Spleen (tissue), 11 donors: ENCODE results near the gene TEX14. TPM values are rescaled to one million over a fixed set of nuclear protein-coding genes. Genes with fewer than 3 reads are reported as not detected.

ENCODE experiments used
- DNase-seq: peaks from one replicate; pipeline ENCODE4 v3.0.0-alpha.2; 2020
- H3K27ac ChIP-seq, 8 donors: fragments of 200-600 bp; sonication (generic) in 7 of 8; 1 replicate in 4 of 8; 2 replicates in 4 of 8; pipeline versions ENCODE4 v1.5.0 to v1.8.0; 2016 to 2021; ENCODE audit warnings: inconsistent platforms in 4 of 8, mild to moderate bottlenecking in 4 of 8, moderate library complexity in 1 of 8
- H3K27me3 ChIP-seq, 7 donors: fragments of 200-600 bp; sonication (generic) in 6 of 7; replicated peaks in 1 of 7; 1 replicate in 4 of 7; 2 replicates in 3 of 7; pipeline versions ENCODE4 v1.5.0 to v1.8.0; 2016 to 2021; ENCODE audit warnings: inconsistent platforms in 3 of 7, mild to moderate bottlenecking in 1 of 7
- H3K36me3 ChIP-seq, 6 donors: fragments of 200-600 bp; sonication (generic) in 5 of 6; 1 replicate in 4 of 6; 2 replicates in 2 of 6; pipeline versions ENCODE4 v1.5.0 to v1.8.0; 2016 to 2021; ENCODE audit warnings: inconsistent platforms in 2 of 6
- H3K4me1 ChIP-seq, 6 donors: fragments of 200-600 bp; sonication (generic) in 5 of 6; 1 replicate in 3 of 6; 2 replicates in 3 of 6; pipeline versions ENCODE4 v1.5.0 to v1.8.0; 2016 to 2021; ENCODE audit warnings: inconsistent platforms in 3 of 6
- H3K4me3 ChIP-seq, 8 donors: fragments of 200-600 bp; sonication (generic) in 7 of 8; 1 replicate in 4 of 8; 2 replicates in 4 of 8; pipeline versions ENCODE4 v1.5.0 to v1.8.0; 2016 to 2021; ENCODE audit warnings: inconsistent platforms in 4 of 8, mild to moderate bottlenecking in 4 of 8, moderate library complexity in 2 of 8
- H3K9me3 ChIP-seq, 8 donors: fragments of 200-600 bp; sonication (generic) in 7 of 8; 1 replicate in 4 of 8; 2 replicates in 4 of 8; pipeline versions ENCODE4 v1.5.0 to v1.8.0; 2016 to 2021; ENCODE audit warnings: inconsistent platforms in 4 of 8
- CTCF ChIP-seq, 11 experiments: fragments of 200-600 bp in 7 of 11; fragments of 450-650 bp in 4 of 11; sonication (generic) in 4 of 11; IDR thresholded peaks in 8 of 11; conservative IDR thresholded peaks in 3 of 11; 1 replicate in 7 of 11; 2 replicates in 4 of 11; pipeline versions ENCODE4 v1.4.0 to v1.8.0; 2016 to 2021; ENCODE audit warnings: antibody characterized with exemption in 11 of 11, inconsistent platforms in 4 of 11, mild to moderate bottlenecking in 1 of 11
- POLR2A ChIP-seq, 3 donors: fragments of 450-650 bp; IDR thresholded peaks; one replicate each; pipeline ENCODE4 v1.5.1; 2017; ENCODE audit warnings: antibody characterized with exemption in 3 of 3, mild to moderate bottlenecking in 1 of 3
- POLR2AphosphoS5 ChIP-seq, 3 donors: sonication (generic); formaldehyde crosslinking; IDR thresholded peaks; one replicate each; pipeline ENCODE4 v1.5.1; 2017; ENCODE audit warnings: antibody characterized with exemption in 3 of 3
- WGBS, 5 donors: extraction: QIAGEN DNeasy Blood & Tissue Kit in 3 of 5; methylation state at CpG; one replicate each; pipeline versions ENCODE4 v1.1.5 to v1.1.7; 2013 to 2018; 5-methylcytosine and 5-hydroxymethylcytosine counted together
- intact Hi-C: fragments of 100-400 bp; cut with DNase I; formaldehyde crosslinking; loops from one replicate; pipeline ENCODE4 v1.15.0; 2023; ENCODE audit warnings: low total_unique reads
- polyA plus RNA-seq, 3 donors: library from polyadenylated mRNA; stranded (reverse); fragments of 200-250 nt; gene quantifications; one replicate each; pipeline ENCODE4 v1.2.1, GENCODE V29; 2013
- total RNA-seq, 7 donors: library from RNA; depleted of rRNA in 3 of 7; stranded (reverse); fragments of >200 nt in 3 of 7; fragmentation: NEBNext Ultra II Directional in 4 of 7; extraction: Animal tissue kit (Norgen Biotek cat#: 25700) in 4 of 7; gene quantifications; one replicate each; pipeline versions ENCODE4 v1.1.0 to v1.2.1, GENCODE V29; 2016 to 2021
- donor health status: healthy with polysubstance abuse.
- donor health status: DM: no; HTN: no; CAD: no; lungs with moderate emphysema.
- donor health status: DM: no; HTN: no; CAD: no.
- donor health status: Bipolar disorder and iron deficiency.
- donor health status: healthy.
- donor health status: DM: no; HTN: no; CAD: no.
- donor health status: DM: yes; HTN: yes; CAD: no.

TEX14 gene
- total and polyA plus RNA-seq, 10 donors: 0.17 to 0.70 (median 0.39) TPM; not detected in 1

DNA sequence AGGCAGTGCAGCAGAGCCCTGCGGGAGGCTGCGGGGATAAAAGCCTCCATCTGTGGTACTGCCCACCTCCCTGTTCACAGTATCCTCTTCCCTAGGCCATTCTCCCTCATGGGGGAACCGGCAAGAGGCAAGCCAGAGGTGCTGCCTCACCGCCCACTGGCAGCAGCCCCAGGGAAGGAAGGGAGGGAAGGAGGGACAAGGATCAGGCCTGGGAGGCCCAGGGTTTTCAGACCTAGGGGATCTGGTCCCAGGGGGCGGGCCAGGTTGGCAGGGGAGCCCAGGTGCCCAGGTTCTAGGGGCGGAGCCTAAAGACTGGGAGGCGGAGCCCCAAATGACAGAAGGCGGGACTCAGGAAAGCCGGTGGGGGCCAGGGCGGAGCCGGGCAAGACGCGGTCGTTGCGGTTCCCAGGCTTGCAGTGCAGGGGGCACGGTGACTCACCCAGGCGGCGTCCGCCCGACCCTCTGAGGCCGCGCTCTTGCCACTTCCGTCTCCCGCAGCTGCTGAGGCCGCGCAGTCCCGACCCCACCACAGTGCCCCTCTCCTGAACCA is 174.4 kb downstream of the TEX14 start:
- no peaks in the 10 kb centered on the region for H3K27me3 ChIP-seq
- 0 to 1% (median 0%) methylated on average over 12 to 27 of the region's 27 CpGs for WGBS, 5 donors
- DNase-seq: no peak
- H3K27ac ChIP-seq: peak overlapping the region; percentile 81 to 98 (median 94)
- H3K4me1 ChIP-seq: peaks cover 29 to 77% (median 68%) of the 10 kb centered on the region in 6 donors
- intact Hi-C loops: loop anchor here (5.0 kb wide), 1 partner anchor 115 kb away; no protein-coding TSS in a partner anchor
- H3K4me3 ChIP-seq: peak overlapping the region; percentile 35 to 99 (median 72)
- peaks cover 0 to 18% (median 2%) of the 10 kb centered on the region in 6 donors for H3K36me3 ChIP-seq
- TF ChIP-seq POLR2A (IDR thresholded peaks at IDR 0.05): peak in 1 of 3 donors; percentile 84
- TF ChIP-seq CTCF (IDR thresholded peaks at IDR 0.05 in 8 of 11, conservative IDR thresholded peaks at IDR 0.05 in 3 of 11): no peak
- TF ChIP-seq POLR2AphosphoS5 (IDR thresholded peaks at IDR 0.05): peak; percentile 69 to 94 (median 89)
- no peaks in the 10 kb centered on the region for H3K9me3 ChIP-seq

DNA sequence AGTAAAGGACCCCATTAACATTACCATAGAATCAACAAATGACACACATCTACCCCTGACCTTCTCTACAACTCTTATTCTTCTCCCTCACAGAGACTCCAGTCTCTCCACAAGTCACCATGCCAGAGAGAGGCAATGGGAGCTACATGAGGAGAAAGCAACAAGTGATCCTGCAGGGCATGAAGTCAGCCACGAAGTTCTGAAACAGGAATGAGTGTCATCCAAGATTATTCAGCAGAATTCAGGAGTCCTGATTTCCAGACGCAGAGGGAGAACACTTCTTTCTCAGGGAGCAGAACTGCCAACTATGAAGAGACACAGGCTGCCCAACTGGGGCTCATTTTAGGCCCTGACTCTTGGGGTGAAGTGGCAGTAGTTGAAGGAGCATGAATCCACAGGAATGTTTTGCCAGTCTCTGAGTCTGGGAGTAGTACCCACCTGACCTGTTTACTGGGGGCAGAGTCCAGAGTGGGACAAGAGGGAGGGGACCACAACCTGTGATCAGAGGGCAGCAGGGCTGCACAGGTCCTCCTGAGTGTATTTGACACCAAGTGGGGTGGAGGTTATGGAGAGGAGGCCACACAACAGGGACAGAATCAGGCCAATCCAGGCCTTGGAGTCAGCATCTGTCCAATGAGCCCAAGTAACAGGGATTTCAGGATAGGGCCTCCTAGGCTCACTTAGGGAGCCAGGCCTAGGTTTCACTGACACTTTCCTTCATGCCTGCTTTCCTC is 175.0 kb downstream of the TEX14 start:
- Histone ChIP-seq H3K27me3 (no peaks in the 10 kb centered on the region), H3K4me3 (peak overlapping the region; percentile 35 to 99 (median 72)), H3K9me3 (no peaks in the 10 kb centered on the region), H3K27ac (peak overlapping the region; percentile 81 to 98 (median 94)), H3K4me1 (peaks cover 29 to 83% (median 70%) of the 10 kb centered on the region in 6 donors), H3K36me3 (peaks cover 0 to 25% (median 7%) of the 10 kb centered on the region in 6 donors)
- WGBS, 5 donors: 50 to 77% (median 67%) methylated on average over 2 of the region's 2 CpGs
- intact Hi-C loops: loop anchor here (5.0 kb wide), 1 partner anchor 115 kb away; no protein-coding TSS in a partner anchor
- DNase-seq: no peak
- TF ChIP-seq POLR2AphosphoS5 (IDR thresholded peaks at IDR 0.05) (no peak), CTCF (IDR thresholded peaks at IDR 0.05 in 8 of 11, conservative IDR thresholded peaks at IDR 0.05 in 3 of 11) (no peak), POLR2A (IDR thresholded peaks at IDR 0.05) (no peak)

DNA sequence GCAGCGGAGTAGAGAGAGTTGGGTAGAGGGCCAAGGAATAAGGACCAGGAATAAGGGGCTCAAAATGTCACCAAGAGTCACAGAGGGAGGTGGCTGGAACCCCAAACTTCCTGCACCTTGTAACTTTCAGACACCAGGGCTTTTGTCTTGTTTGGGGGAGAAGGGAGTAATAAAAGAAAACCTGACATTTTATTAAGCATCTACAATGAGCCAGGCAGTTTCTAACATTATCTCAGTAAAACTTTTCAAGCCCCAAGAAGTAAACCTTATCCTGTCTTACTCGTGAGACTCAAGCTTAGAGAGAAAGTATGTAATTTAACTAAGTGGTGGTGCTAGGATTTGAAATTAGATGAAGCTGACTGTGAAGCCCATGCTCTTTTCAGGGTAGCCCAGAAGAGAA is 176.6 kb downstream of the TEX14 start:
- Histone ChIP-seq H3K27me3 (no peaks in the 10 kb centered on the region), H3K9me3 (no peaks in the 10 kb centered on the region), H3K36me3 (peaks cover 0 to 40% (median 22%) of the 10 kb centered on the region in 6 donors), H3K4me3 (peak overlapping the region in 1 of 8 donors; percentile 85), H3K4me1 (peaks cover 29 to 78% (median 64%) of the 10 kb centered on the region in 6 donors), H3K27ac (peak overlapping the region in 7 of 8 donors; percentile 54 to 96 (median 75))
- no peak for TF ChIP-seq POLR2AphosphoS5 (IDR thresholded peaks at IDR 0.05)
- no peak for TF ChIP-seq POLR2A (IDR thresholded peaks at IDR 0.05)
- TF ChIP-seq CTCF (IDR thresholded peaks at IDR 0.05 in 8 of 11, conservative IDR thresholded peaks at IDR 0.05 in 3 of 11): no peak
- intact Hi-C loops: loop anchor here (5.0 kb wide), 1 partner anchor 117 kb away; no protein-coding TSS in a partner anchor
- DNase-seq: no peak
- WGBS, 5 donors: 68 to 88% (median 84%) methylated on average over 2 of the region's 2 CpGs

GRCh38 chr17:58514770-58515157 is 177.1 kb downstream of the TEX14 start:
- intact Hi-C loops: loop anchor here (5.0 kb wide), 1 partner anchor 118 kb away; no protein-coding TSS in a partner anchor
- H3K36me3 ChIP-seq: peaks cover 0 to 45% (median 27%) of the 10 kb centered on the region in 6 donors
- H3K4me1 ChIP-seq: peaks cover 29 to 73% (median 59%) of the 10 kb centered on the region in 6 donors
- H3K9me3 ChIP-seq: no peaks in the 10 kb centered on the region
- TF ChIP-seq POLR2A (IDR thresholded peaks at IDR 0.05) (no peak), CTCF (IDR thresholded peaks at IDR 0.05 in 8 of 11, conservative IDR thresholded peaks at IDR 0.05 in 3 of 11) (no peak), POLR2AphosphoS5 (IDR thresholded peaks at IDR 0.05) (no peak)
- H3K4me3 ChIP-seq: peak overlapping the region; percentile 52 to 89 (median 74)
- no peak for DNase-seq
- peak overlapping the region in 7 of 8 donors; percentile 54 to 96 (median 75) for H3K27ac ChIP-seq
- H3K27me3 ChIP-seq: no peaks in the 10 kb centered on the region
- WGBS, 5 donors: 20 to 39% (median 31%) methylated on average over 9 to 11 of the region's 11 CpGs
